GM18526 (cell line): ENCODE data around the gene LTBP1.

ENCODE experiments used
- POLR2A ChIP-seq: IDR thresholded peaks from 3 replicates; pipeline ENCODE4 v1.6.1; 2011; ENCODE audit not compliant: insufficient read length; ENCODE audit errors: extremely low read depth

The LTBP1 gene

DNA sequence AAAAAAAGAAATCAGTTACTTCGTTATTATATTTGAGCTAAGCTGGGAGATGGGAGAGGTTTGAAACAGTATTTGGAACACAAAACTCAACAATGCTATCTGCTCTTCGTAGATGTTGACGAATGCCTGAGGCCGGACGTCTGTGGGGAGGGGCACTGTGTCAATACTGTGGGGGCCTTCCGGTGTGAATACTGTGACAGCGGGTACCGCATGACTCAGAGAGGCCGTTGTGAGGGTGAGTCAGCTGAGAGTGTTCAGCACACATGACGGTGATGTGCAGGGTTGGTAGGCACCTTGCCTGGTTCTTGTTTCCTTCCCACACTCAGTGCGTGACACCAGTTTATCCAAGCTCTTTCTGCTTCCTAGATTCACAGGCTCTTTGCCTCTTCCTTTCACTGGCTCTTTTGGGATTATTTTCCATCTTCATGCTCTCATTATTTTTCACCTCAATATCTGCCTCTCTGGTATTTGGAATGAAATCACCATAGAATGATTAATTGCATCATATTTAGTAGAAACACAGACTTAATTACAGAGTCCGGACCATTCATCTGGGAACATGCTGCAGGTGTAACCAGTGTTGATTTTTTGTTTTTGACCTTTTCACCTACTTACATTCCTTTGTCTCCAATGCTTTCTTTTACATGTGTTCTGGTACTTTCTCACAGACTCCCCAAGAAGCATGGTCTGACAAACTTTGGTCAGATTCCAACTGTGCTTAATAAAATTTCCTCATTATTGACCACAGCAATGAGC lies 329.1 kb downstream of the LTBP1 start:
- TF ChIP-seq POLR2A, result no peak

- TF ChIP-seq POLR2A, result no peak
Observed at GRCh38 chr2:33277002-33277426, 330.3 kb downstream of the LTBP1 start.

DNA sequence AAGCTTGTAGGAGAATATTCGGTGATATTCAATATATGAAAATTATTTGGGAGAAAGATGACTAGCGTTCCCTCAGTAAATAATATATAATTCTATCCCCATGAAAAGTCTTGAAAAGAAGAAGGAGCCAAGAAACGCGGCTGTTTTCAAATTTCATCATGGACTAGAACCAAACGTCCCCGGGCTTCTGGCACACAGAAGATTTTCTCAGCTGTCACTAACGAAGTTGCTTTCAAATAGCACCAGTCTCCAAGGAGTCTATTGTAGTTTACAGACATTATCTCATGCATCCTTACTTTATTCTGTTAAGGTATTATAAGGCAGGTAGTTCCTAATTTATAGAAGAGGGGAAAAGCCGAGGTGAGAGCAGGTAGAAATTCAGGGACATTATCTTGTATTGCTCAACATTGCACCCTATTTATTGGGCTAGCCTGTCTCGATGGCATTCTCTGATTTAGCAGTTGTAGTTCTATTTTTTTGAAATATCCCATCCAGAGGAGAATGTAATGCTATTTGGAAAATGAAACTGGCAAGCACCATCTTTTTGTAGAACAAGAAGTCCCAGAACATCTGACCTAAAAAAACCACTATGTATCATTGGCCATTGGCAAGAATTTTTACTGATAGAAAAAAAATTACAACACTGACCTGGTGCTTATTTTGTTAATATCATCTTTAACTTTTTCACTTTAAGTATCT lies 331.6 kb downstream of the LTBP1 start:
- no peak for TF ChIP-seq POLR2A

DNA sequence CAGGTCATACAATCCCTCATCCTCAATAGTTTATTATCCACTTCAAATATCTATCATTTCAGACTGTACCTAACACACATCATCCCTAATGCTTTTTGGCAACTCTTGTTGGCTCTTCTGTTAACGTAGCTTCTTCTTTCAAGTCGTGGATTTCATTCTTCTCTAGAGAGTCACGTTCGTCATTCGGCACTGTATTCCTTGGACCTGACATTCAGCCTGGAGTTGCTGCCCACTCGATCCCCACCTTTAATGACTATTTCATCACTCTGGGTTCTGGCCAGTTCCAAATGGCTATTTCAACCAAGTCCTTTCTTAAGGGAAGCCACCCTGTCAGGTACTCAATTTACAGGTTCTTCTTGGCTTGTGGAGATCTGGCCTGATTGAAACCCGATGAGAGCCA lies 337.5 kb downstream of the LTBP1 start:
- TF ChIP-seq POLR2A, result no peak

GRCh38 chr2:33287507-33288005 lies 340.8 kb downstream of the LTBP1 start:
- TF ChIP-seq POLR2A, result no peak

DNA sequence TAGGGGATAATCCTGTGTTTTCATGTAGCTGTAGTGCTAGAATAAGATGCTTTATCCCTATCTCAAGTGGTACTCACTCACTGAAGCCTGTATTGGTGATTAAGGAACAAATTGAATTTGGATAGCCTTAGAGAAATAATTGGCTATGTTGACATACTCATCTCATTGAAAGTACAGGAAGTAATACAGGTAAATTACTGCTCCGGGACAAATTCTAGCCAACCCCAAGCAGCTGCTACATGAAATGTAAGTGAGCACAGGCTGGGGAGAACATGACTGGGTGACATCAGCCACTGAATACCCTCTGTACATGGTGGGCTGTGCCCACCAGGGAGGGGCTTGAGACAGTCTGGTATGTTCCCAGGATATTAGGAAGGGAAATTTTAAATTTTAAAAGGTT lies 341.3 kb downstream of the LTBP1 start:
- no peak for TF ChIP-seq POLR2A

GRCh38 chr2:33289961-33290360 lies 343.2 kb downstream of the LTBP1 start:
- no peak for TF ChIP-seq POLR2A

- TF ChIP-seq POLR2A, result no peak
Observed at GRCh38 chr2:33291278-33292013, 344.7 kb downstream of the LTBP1 start.

GRCh38 chr2:33292063-33292462 lies 345.3 kb downstream of the LTBP1 start:
- no peak for TF ChIP-seq POLR2A

GRCh38 chr2:33292981-33293595 lies 346.3 kb downstream of the LTBP1 start:
- no peak for TF ChIP-seq POLR2A

DNA sequence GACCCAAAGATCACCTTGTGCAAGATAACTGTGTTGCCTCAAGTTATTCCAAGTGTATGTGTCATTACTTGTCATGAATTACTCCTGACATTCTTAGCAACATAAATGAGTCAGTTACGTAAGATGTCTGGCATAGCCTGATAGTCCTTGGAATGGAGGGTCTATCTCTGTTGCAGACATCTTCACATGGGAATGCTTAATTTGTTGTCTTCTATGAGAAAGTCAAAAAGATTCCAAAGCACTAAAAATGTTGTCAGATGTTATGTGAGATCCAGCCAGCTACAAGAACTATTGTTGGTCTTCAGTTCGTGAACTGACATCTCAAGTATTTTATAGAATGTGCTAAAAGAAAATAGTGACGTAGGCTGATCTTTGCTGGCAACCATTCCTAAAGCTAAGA lies 351.5 kb downstream of the LTBP1 start:
- no peak for TF ChIP-seq POLR2A

DNA sequence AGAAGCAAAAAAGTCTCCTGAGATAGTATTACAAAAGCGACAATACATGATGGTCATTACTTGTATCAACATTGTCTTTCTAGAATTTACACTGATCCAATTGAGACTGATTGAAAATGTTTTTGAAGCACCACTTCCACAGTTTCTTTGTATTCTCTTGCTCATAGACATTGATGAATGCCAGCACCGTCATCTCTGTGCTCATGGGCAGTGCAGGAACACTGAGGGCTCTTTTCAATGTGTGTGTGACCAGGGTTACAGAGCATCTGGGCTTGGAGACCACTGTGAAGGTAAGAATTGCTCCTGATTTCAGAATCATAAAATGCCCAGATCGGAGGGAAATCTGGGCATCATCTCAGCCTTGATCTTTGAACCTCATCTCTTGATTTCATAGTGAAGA lies 354.6 kb downstream of the LTBP1 start:
- TF ChIP-seq POLR2A, result no peak

GRCh38 chr2:33302348-33302747 lies 355.6 kb downstream of the LTBP1 start:
- no peak for TF ChIP-seq POLR2A

- TF ChIP-seq POLR2A, result no peak
Observed at GRCh38 chr2:33304032-33304864, 357.5 kb downstream of the LTBP1 start.

DNA sequence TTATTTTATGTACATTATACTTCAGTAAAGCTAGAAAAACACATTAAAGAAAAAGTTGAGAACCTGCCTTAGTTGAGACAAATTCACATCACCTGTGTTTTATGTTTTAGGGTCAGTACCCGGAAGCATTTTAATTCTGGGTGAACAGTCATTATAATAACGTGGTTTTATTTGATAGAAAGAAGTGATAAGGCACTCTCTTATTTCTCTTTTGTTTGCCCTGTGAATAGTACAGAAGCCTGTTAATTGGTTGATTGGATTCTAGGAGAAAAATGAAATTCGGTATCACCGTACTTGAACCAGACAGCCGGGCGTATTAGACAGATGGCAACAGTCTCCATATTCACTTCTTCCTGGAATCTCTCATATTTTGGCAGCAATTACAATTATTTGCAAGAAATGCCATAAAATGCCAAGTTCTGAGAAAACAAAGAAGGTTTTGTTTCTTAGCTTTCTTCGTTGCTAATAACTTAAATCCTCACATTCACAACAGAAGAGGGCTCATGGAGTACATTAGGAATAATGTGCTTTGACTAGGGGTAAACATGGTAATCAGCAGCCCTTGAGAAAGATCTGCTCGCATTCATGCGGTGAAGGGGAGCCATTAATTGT lies 361.0 kb downstream of the LTBP1 start:
- TF ChIP-seq POLR2A, result no peak

- no peak for TF ChIP-seq POLR2A
Observed at GRCh38 chr2:33312355-33312754, 365.6 kb downstream of the LTBP1 start.
